HepG2 (cell line): Measurements from ENCODE around the gene MMAA. TPM values are rescaled to one million over a fixed set of nuclear protein-coding genes. Genes with fewer than 3 reads are reported as not detected.

Experiments
- CREB1 ChIP-seq, 2 experiments: fragments of 450-650 bp in 1 of 2; IDR thresholded peaks; 2 replicates each; pipeline ENCODE4 v1.6.1; 2016 to 2017; ENCODE audit warnings: control low read depth in 1 of 2, mild to moderate bottlenecking in 1 of 2, missing compliant biosample characterization in 1 of 2, missing genetic modification characterization in 1 of 2
- PAWR ChIP-seq: sonication (generic); formaldehyde crosslinking; IDR thresholded peaks from 2 replicates; pipeline ENCODE4 v1.4.0; 2020; ENCODE audit warnings: missing genetic modification reagents, mild to moderate bottlenecking, borderline replicate concordance
- REPIN1 ChIP-seq: sonication (generic); formaldehyde crosslinking; IDR thresholded peaks from 2 replicates; pipeline ENCODE4 v1.8.0; 2022; ENCODE audit warnings: missing genetic modification reagents, low read depth, mild to moderate bottlenecking, borderline replicate concordance
- TRIM24 ChIP-seq: sonication (generic); formaldehyde crosslinking; IDR thresholded peaks from 2 replicates; pipeline ENCODE4 v1.8.0; 2022; ENCODE audit warnings: mild to moderate bottlenecking, missing genetic modification reagents
- ZFP82 ChIP-seq: sonication (generic); formaldehyde crosslinking; IDR thresholded peaks from 2 replicates; pipeline ENCODE4 v1.5.1; 2020; ENCODE audit warnings: mild to moderate bottlenecking, missing genetic modification reagents, borderline replicate concordance
- ZNF431 ChIP-seq: sonication (generic); formaldehyde crosslinking; IDR thresholded peaks from 2 replicates; pipeline ENCODE4 v1.9.0; 2022; ENCODE audit warnings: missing genetic modification reagents, low read depth, mild to moderate bottlenecking, borderline replicate concordance
- ZNF44 ChIP-seq: sonication (generic); formaldehyde crosslinking; IDR thresholded peaks from 2 replicates; pipeline ENCODE4 v1.5.1; 2020; ENCODE audit warnings: mild to moderate bottlenecking, missing genetic modification reagents
- ZNF569 ChIP-seq: sonication (generic); formaldehyde crosslinking; IDR thresholded peaks from 2 replicates; pipeline ENCODE4 v1.5.0; 2020; ENCODE audit warnings: mild to moderate bottlenecking, missing genetic modification reagents, moderate library complexity, borderline replicate concordance
- ZNF703 ChIP-seq: sonication (generic); formaldehyde crosslinking; IDR thresholded peaks from 2 replicates; pipeline ENCODE4 v1.5.1; 2020; ENCODE audit warnings: missing genetic modification reagents, mild to moderate bottlenecking, moderate library complexity, borderline replicate concordance
- ZNF883 ChIP-seq: sonication (generic); formaldehyde crosslinking; IDR thresholded peaks from 2 replicates; pipeline ENCODE4 v1.5.1; 2020; ENCODE audit warnings: mild to moderate bottlenecking, missing genetic modification reagents; ENCODE audit errors: not compliant biosample characterization
- ZSCAN20 ChIP-seq: sonication (generic); formaldehyde crosslinking; IDR thresholded peaks from 2 replicates; pipeline ENCODE4 v1.4.0; 2020; ENCODE audit warnings: missing genetic modification reagents, mild to moderate bottlenecking, borderline replicate concordance
- polyA plus RNA-seq, 8 experiments: library from polyadenylated mRNA; depleted of rRNA in 3 of 8; stranded (reverse) in 7 of 8; unstranded in 1 of 8; fragments of >200 nt; fragmentation: Illumina TruSeq in 4 of 8; extraction: Trizol in 4 of 8; gene quantifications; 2 replicates each; pipeline versions ENCODE4 v1.2.1 to v1.2.3, GENCODE V29; 2011 to 2016; ENCODE audit warnings: low read depth in 4 of 8, missing spikeins in 1 of 8, mixed read lengths in 1 of 8; ENCODE audit not compliant: insufficient read depth in 1 of 8
- total RNA-seq, 5 experiments: library from RNA; depleted of rRNA; stranded (reverse); fragments of >200 nt; fragmentation: Illumina TruSeq; extraction: Trizol; gene quantifications; 2 replicates each; pipeline ENCODE4 v1.2.3, GENCODE V29; 2016; ENCODE audit warnings: low read depth in 1 of 5
- TF ChIP-seq, protein P1 (sequence below), 2 experiments: sonication (generic) in 1 of 2; formaldehyde crosslinking in 1 of 2; IDR thresholded peaks; 2 replicates each; pipeline versions ENCODE4 v1.4.0 to v1.6.1; 2018 to 2020; ENCODE audit warnings: missing genetic modification reagents in 2 of 2, borderline replicate concordance in 1 of 2, low read depth in 1 of 2, mild to moderate bottlenecking in 1 of 2, missing biosample characterization in 1 of 2
- TF ChIP-seq, protein P2 (sequence below): sonication (generic); formaldehyde crosslinking; conservative IDR thresholded peaks from 2 replicates; pipeline ENCODE4 v1.4.0; 2020; ENCODE audit warnings: mild to moderate bottlenecking, missing genetic modification reagents, moderate library complexity
- TF ChIP-seq, protein P3 (sequence below): sonication (generic); formaldehyde crosslinking; IDR thresholded peaks from 2 replicates; pipeline ENCODE4 v1.8.1; 2022; ENCODE audit warnings: low read depth, mild to moderate bottlenecking, missing genetic modification reagents
- TF ChIP-seq, protein P4 (sequence below): sonication (generic); formaldehyde crosslinking; IDR thresholded peaks from 2 replicates; pipeline ENCODE4 v1.5.1; 2020; ENCODE audit warnings: mild to moderate bottlenecking, missing genetic modification reagents, moderate library complexity
- TF ChIP-seq, protein P5 (sequence below): sonication (generic); formaldehyde crosslinking; IDR thresholded peaks from 2 replicates; pipeline ENCODE4 v1.4.0; 2020; ENCODE audit warnings: mild to moderate bottlenecking, low read depth, missing genetic modification reagents

MMAA gene
- total and polyA plus RNA-seq, 2 of the 13 experiments (the other 11 are each of a cell fraction or from before 2014, with no cell fraction given) = 1.3 to 2.8 TPM

DNA sequence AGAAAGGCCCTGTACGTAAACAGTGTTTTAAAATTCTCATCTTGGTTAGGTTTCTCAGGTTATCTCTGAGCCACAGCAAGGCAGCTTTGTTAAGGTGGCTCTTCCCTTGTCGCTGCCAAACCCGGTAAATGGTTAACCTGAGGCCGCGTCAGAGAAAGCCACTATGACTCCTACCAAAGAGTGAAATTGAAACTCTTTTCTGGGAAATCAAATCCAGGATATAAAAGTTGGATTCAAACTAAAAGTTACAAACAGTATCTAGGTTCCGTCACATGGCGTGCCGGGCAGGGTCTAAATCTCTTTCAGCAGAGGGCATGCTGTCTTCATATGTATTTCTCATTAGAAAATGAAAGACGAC lies 433 bp downstream of the MMAA start (continued):
- 0 out of 2 replicates have a peak, but pooled peaks have one; percentile 17 for TF ChIP-seq ZNF569
- TF ChIP-seq ZNF703 (CRISPR knock-in tag) = no peak
- no peak for TF ChIP-seq ZNF883
- TF ChIP-seq CREB1 (IDR thresholded peaks at IDR 0.05) = peak; percentile 7; the same call in 1 of the 2 replicates
- no peak for TF ChIP-seq CREB1 (CRISPR knock-in tag; IDR thresholded peaks at IDR 0.05)
- TF ChIP-seq ZNF44 = no peak
- 0 out of 2 replicates have a peak, but pooled peaks have one; percentile 41 for TF ChIP-seq ZSCAN20 (CRISPR knock-in tag)
- TF ChIP-seq, protein P1, sequence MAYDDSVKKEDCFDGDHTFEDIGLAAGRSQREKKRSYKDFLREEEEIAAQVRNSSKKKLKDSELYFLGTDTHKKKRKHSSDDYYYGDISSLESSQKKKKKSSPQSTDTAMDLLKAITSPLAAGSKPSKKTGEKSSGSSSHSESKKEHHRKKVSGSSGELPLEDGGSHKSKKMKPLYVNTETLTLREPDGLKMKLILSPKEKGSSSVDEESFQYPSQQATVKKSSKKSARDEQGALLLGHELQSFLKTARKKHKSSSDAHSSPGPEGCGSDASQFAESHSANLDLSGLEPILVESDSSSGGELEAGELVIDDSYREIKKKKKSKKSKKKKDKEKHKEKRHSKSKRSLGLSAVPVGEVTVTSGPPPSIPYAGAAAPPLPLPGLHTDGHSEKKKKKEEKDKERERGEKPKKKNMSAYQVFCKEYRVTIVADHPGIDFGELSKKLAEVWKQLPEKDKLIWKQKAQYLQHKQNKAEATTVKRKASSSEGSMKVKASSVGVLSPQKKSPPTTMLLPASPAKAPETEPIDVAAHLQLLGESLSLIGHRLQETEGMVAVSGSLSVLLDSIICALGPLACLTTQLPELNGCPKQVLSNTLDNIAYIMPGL (CRISPR knock-in tag; IDR thresholded peaks at IDR 0.05; ENCODE audit: borderline replicate concordance in 1 of 2, low read depth in 1 of 2) = peak in 1 of 2 experiments; percentile 14; a peak in 1 of 4 replicates
- no peak for TF ChIP-seq REPIN1 (CRISPR knock-in tag)
- no peak for TF ChIP-seq PAWR (CRISPR knock-in tag)
- TF ChIP-seq, protein P2, sequence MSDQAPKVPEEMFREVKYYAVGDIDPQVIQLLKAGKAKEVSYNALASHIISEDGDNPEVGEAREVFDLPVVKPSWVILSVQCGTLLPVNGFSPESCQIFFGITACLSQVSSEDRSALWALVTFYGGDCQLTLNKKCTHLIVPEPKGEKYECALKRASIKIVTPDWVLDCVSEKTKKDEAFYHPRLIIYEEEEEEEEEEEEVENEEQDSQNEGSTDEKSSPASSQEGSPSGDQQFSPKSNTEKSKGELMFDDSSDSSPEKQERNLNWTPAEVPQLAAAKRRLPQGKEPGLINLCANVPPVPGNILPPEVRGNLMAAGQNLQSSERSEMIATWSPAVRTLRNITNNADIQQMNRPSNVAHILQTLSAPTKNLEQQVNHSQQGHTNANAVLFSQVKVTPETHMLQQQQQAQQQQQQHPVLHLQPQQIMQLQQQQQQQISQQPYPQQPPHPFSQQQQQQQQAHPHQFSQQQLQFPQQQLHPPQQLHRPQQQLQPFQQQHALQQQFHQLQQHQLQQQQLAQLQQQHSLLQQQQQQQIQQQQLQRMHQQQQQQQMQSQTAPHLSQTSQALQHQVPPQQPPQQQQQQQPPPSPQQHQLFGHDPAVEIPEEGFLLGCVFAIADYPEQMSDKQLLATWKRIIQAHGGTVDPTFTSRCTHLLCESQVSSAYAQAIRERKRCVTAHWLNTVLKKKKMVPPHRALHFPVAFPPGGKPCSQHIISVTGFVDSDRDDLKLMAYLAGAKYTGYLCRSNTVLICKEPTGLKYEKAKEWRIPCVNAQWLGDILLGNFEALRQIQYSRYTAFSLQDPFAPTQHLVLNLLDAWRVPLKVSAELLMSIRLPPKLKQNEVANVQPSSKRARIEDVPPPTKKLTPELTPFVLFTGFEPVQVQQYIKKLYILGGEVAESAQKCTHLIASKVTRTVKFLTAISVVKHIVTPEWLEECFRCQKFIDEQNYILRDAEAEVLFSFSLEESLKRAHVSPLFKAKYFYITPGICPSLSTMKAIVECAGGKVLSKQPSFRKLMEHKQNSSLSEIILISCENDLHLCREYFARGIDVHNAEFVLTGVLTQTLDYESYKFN (CRISPR knock-in tag) = peak; percentile 3; the same call in 1 of the 2 replicates
- TF ChIP-seq, protein P3, sequence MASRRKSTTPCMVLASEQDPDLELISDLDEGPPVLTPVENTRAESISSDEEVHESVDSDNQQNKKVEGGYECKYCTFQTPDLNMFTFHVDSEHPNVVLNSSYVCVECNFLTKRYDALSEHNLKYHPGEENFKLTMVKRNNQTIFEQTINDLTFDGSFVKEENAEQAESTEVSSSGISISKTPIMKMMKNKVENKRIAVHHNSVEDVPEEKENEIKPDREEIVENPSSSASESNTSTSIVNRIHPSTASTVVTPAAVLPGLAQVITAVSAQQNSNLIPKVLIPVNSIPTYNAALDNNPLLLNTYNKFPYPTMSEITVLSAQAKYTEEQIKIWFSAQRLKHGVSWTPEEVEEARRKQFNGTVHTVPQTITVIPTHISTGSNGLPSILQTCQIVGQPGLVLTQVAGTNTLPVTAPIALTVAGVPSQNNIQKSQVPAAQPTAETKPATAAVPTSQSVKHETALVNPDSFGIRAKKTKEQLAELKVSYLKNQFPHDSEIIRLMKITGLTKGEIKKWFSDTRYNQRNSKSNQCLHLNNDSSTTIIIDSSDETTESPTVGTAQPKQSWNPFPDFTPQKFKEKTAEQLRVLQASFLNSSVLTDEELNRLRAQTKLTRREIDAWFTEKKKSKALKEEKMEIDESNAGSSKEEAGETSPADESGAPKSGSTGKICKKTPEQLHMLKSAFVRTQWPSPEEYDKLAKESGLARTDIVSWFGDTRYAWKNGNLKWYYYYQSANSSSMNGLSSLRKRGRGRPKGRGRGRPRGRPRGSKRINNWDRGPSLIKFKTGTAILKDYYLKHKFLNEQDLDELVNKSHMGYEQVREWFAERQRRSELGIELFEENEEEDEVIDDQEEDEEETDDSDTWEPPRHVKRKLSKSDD (CRISPR knock-in tag) = no peak
- TF ChIP-seq ZNF431 (CRISPR knock-in tag) = 0 out of 2 replicates have a peak, but pooled peaks have one; percentile 8
- TF ChIP-seq, protein P4, sequence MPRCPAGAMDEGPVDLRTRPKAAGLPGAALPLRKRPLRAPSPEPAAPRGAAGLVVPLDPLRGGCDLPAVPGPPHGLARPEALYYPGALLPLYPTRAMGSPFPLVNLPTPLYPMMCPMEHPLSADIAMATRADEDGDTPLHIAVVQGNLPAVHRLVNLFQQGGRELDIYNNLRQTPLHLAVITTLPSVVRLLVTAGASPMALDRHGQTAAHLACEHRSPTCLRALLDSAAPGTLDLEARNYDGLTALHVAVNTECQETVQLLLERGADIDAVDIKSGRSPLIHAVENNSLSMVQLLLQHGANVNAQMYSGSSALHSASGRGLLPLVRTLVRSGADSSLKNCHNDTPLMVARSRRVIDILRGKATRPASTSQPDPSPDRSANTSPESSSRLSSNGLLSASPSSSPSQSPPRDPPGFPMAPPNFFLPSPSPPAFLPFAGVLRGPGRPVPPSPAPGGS (CRISPR knock-in tag) = no peak
- TF ChIP-seq, protein P5, sequence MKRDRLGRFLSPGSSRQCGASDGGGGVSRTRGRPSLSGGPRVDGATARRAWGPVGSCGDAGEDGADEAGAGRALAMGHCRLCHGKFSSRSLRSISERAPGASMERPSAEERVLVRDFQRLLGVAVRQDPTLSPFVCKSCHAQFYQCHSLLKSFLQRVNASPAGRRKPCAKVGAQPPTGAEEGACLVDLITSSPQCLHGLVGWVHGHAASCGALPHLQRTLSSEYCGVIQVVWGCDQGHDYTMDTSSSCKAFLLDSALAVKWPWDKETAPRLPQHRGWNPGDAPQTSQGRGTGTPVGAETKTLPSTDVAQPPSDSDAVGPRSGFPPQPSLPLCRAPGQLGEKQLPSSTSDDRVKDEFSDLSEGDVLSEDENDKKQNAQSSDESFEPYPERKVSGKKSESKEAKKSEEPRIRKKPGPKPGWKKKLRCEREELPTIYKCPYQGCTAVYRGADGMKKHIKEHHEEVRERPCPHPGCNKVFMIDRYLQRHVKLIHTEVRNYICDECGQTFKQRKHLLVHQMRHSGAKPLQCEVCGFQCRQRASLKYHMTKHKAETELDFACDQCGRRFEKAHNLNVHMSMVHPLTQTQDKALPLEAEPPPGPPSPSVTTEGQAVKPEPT = 0 out of 2 replicates have a peak, but pooled peaks have one; percentile 4
- TF ChIP-seq TRIM24 (CRISPR knock-in tag) = no peak
- peak; percentile 6; the same call in 1 of the 2 replicates for TF ChIP-seq ZFP82 (CRISPR knock-in tag)
